H1 (cell line): Measurements from ENCODE around the gene ATOH8. TPM values are rescaled to one million over a fixed set of nuclear protein-coding genes. Genes with fewer than 3 reads are reported as not detected.

Experiments used
- ASH2L ChIP-seq: fragments of 200-600, 300-600 bp; sonication (generic); IDR thresholded peaks from one replicate; pipeline ENCODE4 v1.7.1; 2017; ENCODE audit warnings: low read length
- POLR2AphosphoS5 ChIP-seq: IDR thresholded peaks from 2 replicates; pipeline ENCODE4 v1.6.1; 2011; ENCODE audit warnings: low read depth, low read length
- RNF2 ChIP-seq: fragments of 200-900, 300-1000 bp; sonication (generic); IDR thresholded peaks from 2 replicates; pipeline ENCODE4 v1.7.1; 2016; ENCODE audit warnings: borderline replicate concordance, low read depth, mild to moderate bottlenecking, antibody characterized with exemption, low read length; ENCODE audit not compliant: poor library complexity, severe bottlenecking; ENCODE audit errors: missing control alignments
- polyA plus RNA-seq, 7 experiments: library from polyadenylated mRNA; depleted of rRNA in 3 of 7; stranded (reverse) in 5 of 7; unstranded in 2 of 7; fragments of >200 nt in 5 of 7; fragments of 200-250 nt in 2 of 7; gene quantifications; 1 replicate in 5 of 7; 2 replicates in 1 of 7; 4 replicates in 1 of 7; pipeline versions ENCODE4 v1.2.1 to v1.2.3, GENCODE V29; 2011 to 2013; ENCODE audit warnings: missing spikeins in 2 of 7, mixed read lengths in 2 of 7
- total RNA-seq: library from RNA; stranded (reverse); fragmentation: NEBNext Ultra II Directional; extraction: Animal tissue kit (Norgen Biotek cat#: 25700); gene quantifications from 2 replicates; pipeline ENCODE4 v1.2.1, GENCODE V29; 2021

Gene ATOH8
- total and polyA plus RNA-seq, 2 of the 8 experiments (the other 6 are each of a cell fraction or from before 2014, with no cell fraction given) = 0.50 to 0.53 TPM

DNA sequence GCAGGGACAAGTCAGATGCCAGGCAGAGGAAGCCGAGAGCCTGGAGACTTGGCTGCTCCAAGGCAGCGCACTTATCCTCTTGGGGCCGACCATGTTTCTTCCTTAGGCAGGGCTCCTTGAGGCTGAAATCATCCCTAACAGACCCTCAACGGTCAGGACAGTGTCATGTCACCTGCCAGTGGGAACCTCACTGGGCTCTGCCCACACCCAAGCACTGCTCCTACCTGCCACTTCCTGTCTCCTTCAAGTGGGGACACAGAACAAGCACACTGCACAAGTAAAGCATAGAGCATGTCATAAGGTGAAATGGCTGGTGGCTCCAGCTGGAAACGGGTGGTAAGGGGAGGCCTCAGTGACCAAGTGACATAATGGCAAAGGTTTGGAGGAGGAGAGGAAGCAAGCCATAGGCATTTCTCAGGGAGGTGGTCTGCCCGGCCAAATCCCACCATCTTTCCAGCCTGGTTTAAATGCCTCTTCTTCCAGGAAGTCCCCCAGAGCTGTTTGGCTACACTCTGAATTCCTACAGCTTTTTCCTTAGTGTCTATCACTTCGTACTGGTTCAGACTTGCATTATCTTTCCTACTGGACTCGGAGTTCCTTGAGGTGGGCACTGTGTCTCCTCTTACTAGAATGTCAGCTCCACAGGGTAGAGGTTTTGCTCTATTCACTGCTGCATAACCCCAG is 7.3 kb upstream of the ATOH8 start (continued):
- TF ChIP-seq ASH2L (no peak), POLR2AphosphoS5 (no peak), RNF2 (no peak)
